H1 (cell line): ENCODE data around the gene HLTF. TPM values are rescaled to one million over a fixed set of nuclear protein-coding genes. Genes with fewer than 3 reads are reported as not detected.
A peak's percentile ranks its signal among the peaks of the same experiment; 100 is the strongest.

ENCODE experiments used
- CHD7 ChIP-seq: fragments of 300-600 bp; sonication (generic); IDR thresholded peaks from 2 replicates; pipeline ENCODE4 v1.7.1; 2012; ENCODE audit warnings: low read length, moderate library complexity, mild to moderate bottlenecking, inconsistent platforms; ENCODE audit not compliant: insufficient replicate concordance
- CREB1 ChIP-seq: IDR thresholded peaks from 2 replicates; pipeline ENCODE4 v1.6.1; 2012; ENCODE audit warnings: inconsistent platforms
- EGR1 ChIP-seq: IDR thresholded peaks from 2 replicates; pipeline ENCODE4 v1.6.1; 2011; ENCODE audit warnings: low read depth, low read length, borderline replicate concordance
- HDAC2 ChIP-seq, 2 experiments: fragments of 300-600 bp in 1 of 2; sonication (generic) in 1 of 2; IDR thresholded peaks; 2 replicates each; pipeline ENCODE4 v1.6.1; 2011 to 2012; ENCODE audit warnings: low read depth in 2 of 2, low read length in 2 of 2, mild to moderate bottlenecking in 2 of 2, moderate library complexity in 2 of 2, borderline replicate concordance in 1 of 2, inconsistent platforms in 1 of 2
- PHF8 ChIP-seq: fragments of 200-600 bp; sonication (generic); conservative IDR thresholded peaks from 2 replicates; pipeline ENCODE4 v1.7.1; 2012; ENCODE audit warnings: low read depth, mild to moderate bottlenecking, inconsistent platforms, low read length, moderate library complexity
- TAF1 ChIP-seq: IDR thresholded peaks from 2 replicates; pipeline ENCODE4 v1.6.1; 2011; ENCODE audit warnings: mild to moderate bottlenecking, low read depth, low read length
- TEAD4 ChIP-seq: IDR thresholded peaks from 2 replicates; pipeline ENCODE4 v1.6.1; 2012; ENCODE audit warnings: low read depth, low read length, inconsistent platforms, mixed read lengths
- polyA plus RNA-seq, 7 experiments: library from polyadenylated mRNA; depleted of rRNA in 3 of 7; stranded (reverse) in 5 of 7; unstranded in 2 of 7; fragments of >200 nt in 5 of 7; fragments of 200-250 nt in 2 of 7; gene quantifications; 1 replicate in 5 of 7; 2 replicates in 1 of 7; 4 replicates in 1 of 7; pipeline versions ENCODE4 v1.2.1 to v1.2.3, GENCODE V29; 2011 to 2013; ENCODE audit warnings: missing spikeins in 2 of 7, mixed read lengths in 2 of 7
- total RNA-seq: library from RNA; stranded (reverse); fragmentation: NEBNext Ultra II Directional; extraction: Animal tissue kit (Norgen Biotek cat#: 25700); gene quantifications from 2 replicates; pipeline ENCODE4 v1.2.1, GENCODE V29; 2021

Gene HLTF
- total and polyA plus RNA-seq, 2 of the 8 experiments (the other 6 are each of a cell fraction or from before 2014, with no cell fraction given) = 18.1 to 60.3 TPM

GRCh38 chr3:149129326-149130205 lies 43.2 kb upstream of the HLTF start, which contains the start of gene HPS3 (continued):
- no peak for TF ChIP-seq CHD7
- 0 out of 2 replicates have a peak, but pooled peaks have one; percentile 35 for TF ChIP-seq TEAD4
- TF ChIP-seq TAF1 = peak; percentile 53; the same call in 1 of the 2 replicates
- peak; percentile 84 for TF ChIP-seq CREB1
- no peak for TF ChIP-seq EGR1
- peak in 1 of 2 experiments; percentile 82; a peak in 2 of 4 replicates for TF ChIP-seq HDAC2 (IDR thresholded peaks at IDR 0.05; ENCODE audit: borderline replicate concordance in 1 of 2, low read depth in 2 of 2, low read length in 2 of 2)
- TF ChIP-seq PHF8 = peak; percentile 84
